HEK293 (cell line): Measurements from ENCODE around the gene ALMS1.

Source experiments
- CTCF ChIA-PET: fragments of 350-600 bp; formaldehyde crosslinking; extraction: SDS; loops from one replicate; lab custom pipeline; 2021; ENCODE audit warnings: antibody characterized with exemption; lab: Yijun Ruan, JAX
- POLR2A ChIA-PET: fragments of 300-600 bp; formaldehyde crosslinking; extraction: SDS; loops from one replicate; lab custom pipeline; 2020; ENCODE audit warnings: antibody characterized with exemption, inconsistent platforms; lab: Yijun Ruan, JAX
- H3K27ac ChIP-seq: fragments of 200-500 bp; sonication (Bioruptor generic); 2 replicates; pipeline ENCODE4 v1.5.1; 2014; ENCODE audit warnings: low read depth, low read length, control low read depth, inconsistent platforms; ENCODE audit errors: extremely low read depth
- H3K36me3 ChIP-seq, 2 experiments: fragments of 200-500 bp in 1 of 2; sonication (Bioruptor generic) in 1 of 2; 1 replicate in 1 of 2; 2 replicates in 1 of 2; pipeline ENCODE4 v1.5.1; 2014 to 2017; ENCODE audit warnings: inconsistent platforms in 2 of 2, low read length in 2 of 2; ENCODE audit not compliant: control insufficient read depth in 2 of 2, insufficient read depth in 1 of 2
- H3K4me1 ChIP-seq: fragments of 200-500 bp; sonication (Bioruptor generic); 2 replicates; pipeline ENCODE4 v1.5.1; 2014; ENCODE audit warnings: mild to moderate bottlenecking, low read length, inconsistent platforms; ENCODE audit not compliant: control insufficient read depth, insufficient read depth
- H3K4me3 ChIP-seq: 2 replicates; pipeline ENCODE4 v1.5.1; 2011; ENCODE audit warnings: low read depth, mild to moderate bottlenecking, control low read depth, low read length, moderate library complexity
- H3K9me3 ChIP-seq: fragments of 200-500 bp; sonication (Bioruptor generic); 2 replicates; pipeline ENCODE4 v1.5.1; 2014; ENCODE audit warnings: low read depth, low read length, inconsistent platforms; ENCODE audit not compliant: control insufficient read depth, insufficient read depth
- EGR2 ChIP-seq: fragments of 450-650 bp; formaldehyde crosslinking; IDR thresholded peaks from 2 replicates; pipeline ENCODE4 v1.5.1; 2016; ENCODE audit warnings: low read depth, missing biosample characterization, missing genetic modification characterization
- MYNN ChIP-seq: fragments of 450-650 bp; formaldehyde crosslinking; IDR thresholded peaks from 2 replicates; pipeline ENCODE4 v1.5.1; 2016; ENCODE audit warnings: missing biosample characterization, missing genetic modification characterization, borderline replicate concordance
- PRDM4 ChIP-seq: fragments of 450-650 bp; formaldehyde crosslinking; IDR thresholded peaks from 2 replicates; pipeline ENCODE4 v1.5.1; 2017; ENCODE audit warnings: missing biosample characterization, missing genetic modification characterization
- SCRT1 ChIP-seq: fragments of 450-650 bp; formaldehyde crosslinking; IDR thresholded peaks from 2 replicates; pipeline ENCODE4 v1.5.1; 2016; ENCODE audit warnings: missing biosample characterization, missing genetic modification characterization, borderline replicate concordance
- SETDB1 ChIP-seq: IDR thresholded peaks from one replicate; pipeline ENCODE4 v1.6.1; 2017; ENCODE audit warnings: mild to moderate bottlenecking, low read length, moderate library complexity, mixed read lengths; ENCODE audit not compliant: insufficient read length
- TCF7L2 ChIP-seq: IDR thresholded peaks from 2 replicates; pipeline ENCODE4 v1.6.1; 2011; ENCODE audit warnings: low read depth, mild to moderate bottlenecking, inconsistent platforms, low read length, moderate library complexity, borderline replicate concordance
- ZFHX2 ChIP-seq: fragments of 450-650 bp; formaldehyde crosslinking; conservative IDR thresholded peaks from 2 replicates; pipeline ENCODE4 v1.5.1; 2016; ENCODE audit warnings: missing biosample characterization, missing genetic modification characterization
- ZFP41 ChIP-seq: fragments of 450-650 bp; formaldehyde crosslinking; IDR thresholded peaks from 2 replicates; pipeline ENCODE4 v1.5.1; 2016; ENCODE audit warnings: missing biosample characterization, missing genetic modification characterization, borderline replicate concordance
- ZNF175 ChIP-seq: fragments of 450-650 bp; formaldehyde crosslinking; IDR thresholded peaks from 2 replicates; pipeline ENCODE4 v1.5.1; 2016; ENCODE audit warnings: missing biosample characterization, missing genetic modification characterization
- ZNF248 ChIP-seq: fragments of 450-650 bp; formaldehyde crosslinking; IDR thresholded peaks from 2 replicates; pipeline ENCODE4 v1.5.1; 2017; ENCODE audit warnings: missing biosample characterization, missing genetic modification characterization
- ZNF510 ChIP-seq: fragments of 450-650 bp; formaldehyde crosslinking; IDR thresholded peaks from 2 replicates; pipeline ENCODE4 v1.5.1; 2018; ENCODE audit warnings: mild to moderate bottlenecking, missing genetic modification characterization, missing biosample characterization; ENCODE audit not compliant: insufficient replicate concordance
- ZNF548 ChIP-seq: fragments of 450-650 bp; formaldehyde crosslinking; IDR thresholded peaks from 2 replicates; pipeline ENCODE4 v1.5.1; 2016; ENCODE audit warnings: missing biosample characterization, missing genetic modification characterization
- ZNF626 ChIP-seq: fragments of 450-650 bp; sonication (Bioruptor Pico); formaldehyde crosslinking; IDR thresholded peaks from 2 replicates; pipeline ENCODE4 v1.5.1; 2018; ENCODE audit warnings: missing biosample characterization, missing genetic modification characterization, inconsistent platforms
- ZNF645 ChIP-seq: fragments of 450-650 bp; formaldehyde crosslinking; IDR thresholded peaks from 2 replicates; pipeline ENCODE4; 2016; ENCODE audit warnings: missing biosample characterization, missing genetic modification characterization
- ZNF777 ChIP-seq: fragments of 450-650 bp; formaldehyde crosslinking; IDR thresholded peaks from 2 replicates; pipeline ENCODE4 v1.5.1; 2017; ENCODE audit warnings: missing biosample characterization, missing genetic modification characterization, borderline replicate concordance
- ZNF785 ChIP-seq: fragments of 450-650 bp; formaldehyde crosslinking; IDR thresholded peaks from 2 replicates; pipeline ENCODE4 v1.5.1; 2016; ENCODE audit warnings: missing biosample characterization, missing genetic modification characterization
- ZNF843 ChIP-seq: fragments of 450-650 bp; formaldehyde crosslinking; IDR thresholded peaks from 2 replicates; pipeline ENCODE4 v1.5.1; 2016; ENCODE audit warnings: missing biosample characterization, missing genetic modification characterization
- ZSCAN5A ChIP-seq: fragments of 450-650 bp; formaldehyde crosslinking; IDR thresholded peaks from 2 replicates; pipeline ENCODE4 v1.5.1; 2016; ENCODE audit warnings: missing biosample characterization, missing genetic modification characterization

ALMS1 gene

GRCh38 chr2:73418343-73418742 is 32.7 kb downstream of the ALMS1 start (continued):
- TF ChIP-seq ZNF626 (no peak), ZFP41 (tag by site-specific recombination) (no peak), ZNF785 (tag by site-specific recombination) (no peak), ZNF645 (no peak), ZSCAN5A (tag by site-specific recombination) (no peak), TCF7L2 (no peak), ZNF777 (no peak), ZNF510 (tag by site-specific recombination) (no peak), EGR2 (tag by site-specific recombination) (no peak)
- TF ChIP-seq, all 188 proteins: peak for 0

- ChIA-PET POLR2A (no interaction called here), CTCF (no interaction called here)
- TF ChIP-seq SCRT1 (tag by site-specific recombination) (no peak), PRDM4 (tag by site-specific recombination) (no peak), ZNF175 (no peak), ZFHX2 (no peak), ZNF248 (tag by site-specific recombination) (no peak)
- H3K9me3 ChIP-seq: no peaks in the 10 kb centered on the region
- no peaks in the 10 kb centered on the region for H3K4me1 ChIP-seq
- H3K36me3 ChIP-seq: peaks cover 0 to 31% of the 10 kb centered on the region in 2 experiments; a peak in 1 of 3 replicates
- H3K27ac ChIP-seq: no peak overlapping the region
- no peak overlapping the region for H3K4me3 ChIP-seq
These were observed 38.3 kb downstream of the ALMS1 start for GRCh38 chr2:73423913-73424312.

GRCh38 chr2:73426176-73426575 is 40.5 kb downstream of the ALMS1 start:
- no peaks in the 10 kb centered on the region for H3K9me3 ChIP-seq
- POLR2A ChIA-PET: no interaction called here
- H3K36me3 ChIP-seq: peaks cover 0 to 27% of the 10 kb centered on the region in 2 experiments; a peak in 1 of 3 replicates
- H3K4me1 ChIP-seq: no peaks in the 10 kb centered on the region
- CTCF ChIA-PET: no interaction called here
- no peak overlapping the region for H3K27ac ChIP-seq
- TF ChIP-seq MYNN (tag by site-specific recombination) (peak; percentile 32; the same call in 1 of the 2 replicates), ZNF548 (tag by site-specific recombination) (no peak)
- TF ChIP-seq, all 188 proteins: peak for 1
- H3K4me3 ChIP-seq: no peak overlapping the region

GRCh38 chr2:73436019-73436418 is 50.4 kb downstream of the ALMS1 start:
- TF ChIP-seq SETDB1: peak; percentile 91
- no peak for TF ChIP-seq ZNF843 (tag by site-specific recombination)
- CTCF ChIA-PET: interaction anchor here (1.7 kb wide), 1 partner anchor 16 kb away, joined by 3 read pairs; no protein-coding TSS in a partner anchor
- Histone ChIP-seq H3K4me1 (no peaks in the 10 kb centered on the region), H3K9me3 (no peaks in the 10 kb centered on the region), H3K27ac (no peak overlapping the region), H3K4me3 (no peak overlapping the region), H3K36me3 (peaks cover 14 to 45% of the 10 kb centered on the region in 2 experiments)
- POLR2A ChIA-PET: no interaction called here
